OCI-LY1 (cell line): Measurements from ENCODE around the gene CSAD.

ENCODE experiments used
- EZH2 ChIP-seq: fragments of 200-600 bp; sonication (generic), shearing (Covaris generic); IDR thresholded peaks from 2 replicates; pipeline ENCODE4 v1.8.0; 2017; ENCODE audit warnings: borderline replicate concordance, mixed run types, mild to moderate bottlenecking, antibody characterized with exemption, low read length, moderate library complexity, mixed read lengths
- TF ChIP-seq, protein P1 (sequence below): fragments of 200-600 bp; sonication (generic), shearing (Covaris generic); IDR thresholded peaks from 2 replicates; pipeline ENCODE4 v1.5.1; 2017; ENCODE audit warnings: mild to moderate bottlenecking, antibody characterized with exemption, low read length, moderate library complexity, mixed read lengths

DNA sequence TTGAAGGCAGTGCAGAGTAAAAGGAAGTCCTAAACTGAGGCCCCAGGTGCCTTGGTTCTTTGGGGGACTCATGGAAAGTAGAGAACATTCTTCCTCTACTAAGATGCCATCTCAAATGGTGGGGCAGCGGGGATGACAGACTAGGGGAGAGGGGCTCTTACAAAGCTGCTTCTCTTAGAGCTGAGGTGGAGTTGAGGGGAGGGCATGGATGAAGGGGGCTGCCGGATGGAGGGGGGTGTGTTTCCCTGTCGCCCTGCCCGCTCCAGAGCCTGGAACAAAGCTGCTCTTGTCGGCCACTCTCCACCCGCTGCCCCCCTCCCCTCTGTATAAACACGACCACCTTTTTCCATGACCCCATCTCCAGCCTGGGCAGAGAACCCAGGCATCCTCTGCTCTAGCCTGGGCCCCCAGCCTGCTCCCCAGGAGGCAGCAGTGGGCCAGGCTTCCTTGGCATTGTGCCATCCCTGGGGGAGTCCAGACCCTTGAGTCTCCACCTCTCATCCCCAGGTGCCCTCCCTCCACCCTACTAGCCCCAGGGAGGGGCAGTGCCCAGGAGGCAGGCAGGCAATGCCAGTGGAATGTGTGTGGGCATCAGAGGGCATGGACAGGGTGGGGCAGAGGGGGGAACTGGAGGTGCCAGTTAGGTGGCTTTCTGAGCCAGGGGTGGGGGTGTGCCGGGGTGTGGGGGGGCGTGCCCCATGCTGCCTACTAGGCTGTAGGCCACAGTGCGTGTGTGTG, 49.6 kb upstream of the CSAD start:
- TF ChIP-seq, protein P1, sequence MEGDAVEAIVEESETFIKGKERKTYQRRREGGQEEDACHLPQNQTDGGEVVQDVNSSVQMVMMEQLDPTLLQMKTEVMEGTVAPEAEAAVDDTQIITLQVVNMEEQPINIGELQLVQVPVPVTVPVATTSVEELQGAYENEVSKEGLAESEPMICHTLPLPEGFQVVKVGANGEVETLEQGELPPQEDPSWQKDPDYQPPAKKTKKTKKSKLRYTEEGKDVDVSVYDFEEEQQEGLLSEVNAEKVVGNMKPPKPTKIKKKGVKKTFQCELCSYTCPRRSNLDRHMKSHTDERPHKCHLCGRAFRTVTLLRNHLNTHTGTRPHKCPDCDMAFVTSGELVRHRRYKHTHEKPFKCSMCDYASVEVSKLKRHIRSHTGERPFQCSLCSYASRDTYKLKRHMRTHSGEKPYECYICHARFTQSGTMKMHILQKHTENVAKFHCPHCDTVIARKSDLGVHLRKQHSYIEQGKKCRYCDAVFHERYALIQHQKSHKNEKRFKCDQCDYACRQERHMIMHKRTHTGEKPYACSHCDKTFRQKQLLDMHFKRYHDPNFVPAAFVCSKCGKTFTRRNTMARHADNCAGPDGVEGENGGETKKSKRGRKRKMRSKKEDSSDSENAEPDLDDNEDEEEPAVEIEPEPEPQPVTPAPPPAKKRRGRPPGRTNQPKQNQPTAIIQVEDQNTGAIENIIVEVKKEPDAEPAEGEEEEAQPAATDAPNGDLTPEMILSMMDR: no peak
- no peak for TF ChIP-seq EZH2
